GM19452 (cell line): ENCODE data around the gene BMP6.

Experiments
- ATAC-seq: cut with Tn5 transposase; IDR thresholded peaks from one replicate; pipeline ENCODE4 v1.9.1; 2021; ENCODE audit not compliant: unreplicated experiment

The BMP6 gene

GRCh38 chr6:7901056-7901455 is 175.2 kb downstream of the BMP6 start:
- no peak for ATAC-seq

- ATAC-seq, result no peak
Observed at GRCh38 chr6:7901780-7902179, 175.9 kb downstream of the BMP6 start.

- no peak for ATAC-seq
Observed at GRCh38 chr6:7902221-7902620, 176.3 kb downstream of the BMP6 start.

GRCh38 chr6:7902867-7903266 is 177.0 kb downstream of the BMP6 start:
- no peak for ATAC-seq

GRCh38 chr6:7903673-7904072 is 177.8 kb downstream of the BMP6 start:
- ATAC-seq, result no peak

GRCh38 chr6:7904654-7905319 is 178.9 kb downstream of the BMP6 start:
- ATAC-seq, result no peak

- no peak for ATAC-seq
Observed at GRCh38 chr6:7905416-7905815, 179.5 kb downstream of the BMP6 start.

GRCh38 chr6:7906741-7907140 is 180.8 kb downstream of the BMP6 start:
- no peak for ATAC-seq

- no peak for ATAC-seq
Observed at GRCh38 chr6:7907159-7907558, 181.3 kb downstream of the BMP6 start.

- no peak for ATAC-seq
Observed at GRCh38 chr6:7909323-7910276, 183.7 kb downstream of the BMP6 start.

- ATAC-seq, result peak; percentile 10
Observed at GRCh38 chr6:7910298-7910653, 184.4 kb downstream of the BMP6 start.

- peak; percentile 71 for ATAC-seq
Observed at GRCh38 chr6:7910654-7911344, 184.9 kb downstream of the BMP6 start, which contains the start of gene TXNDC5. TXNDC5 (minus strand) TSS chr6:7910788; CDS start chr6:7910776, 12 bp downstream.

- ATAC-seq, result no peak
Observed at GRCh38 chr6:7911345-7911725, 185.4 kb downstream of the BMP6 start.

GRCh38 chr6:7912024-7912423 is 186.1 kb downstream of the BMP6 start:
- no peak for ATAC-seq

- no peak for ATAC-seq
Observed at GRCh38 chr6:7912736-7913517, 187.0 kb downstream of the BMP6 start.

- ATAC-seq, result no peak
Observed at GRCh38 chr6:7914311-7914710, 188.4 kb downstream of the BMP6 start.

GRCh38 chr6:7914991-7915789 is 189.3 kb downstream of the BMP6 start:
- no peak for ATAC-seq

- peak; percentile 84 for ATAC-seq
Observed at GRCh38 chr6:7916959-7917358, 191.1 kb downstream of the BMP6 start.

GRCh38 chr6:7917729-7918128 is 191.8 kb downstream of the BMP6 start:
- ATAC-seq, result no peak

GRCh38 chr6:7918403-7918802 is 192.5 kb downstream of the BMP6 start:
- no peak for ATAC-seq
